ACHN (cell line): Measurements from ENCODE around the gene UBE2A.
A peak's percentile ranks its signal among the peaks of the same experiment; 100 is the strongest.

Experiments used
- DNase-seq: peaks from one replicate; pipeline ENCODE4 v3.0.0-alpha.2; 2015
- in situ Hi-C: cut with HindIII; loops from 2 replicates; pipeline ENCODE4 v1.10.0; 2017; ENCODE audit warnings: low sequenced_read_pairs, low pct_ligation_motif_present, low pct_unique_long_range_greater_than_20kb

UBE2A gene

DNA sequence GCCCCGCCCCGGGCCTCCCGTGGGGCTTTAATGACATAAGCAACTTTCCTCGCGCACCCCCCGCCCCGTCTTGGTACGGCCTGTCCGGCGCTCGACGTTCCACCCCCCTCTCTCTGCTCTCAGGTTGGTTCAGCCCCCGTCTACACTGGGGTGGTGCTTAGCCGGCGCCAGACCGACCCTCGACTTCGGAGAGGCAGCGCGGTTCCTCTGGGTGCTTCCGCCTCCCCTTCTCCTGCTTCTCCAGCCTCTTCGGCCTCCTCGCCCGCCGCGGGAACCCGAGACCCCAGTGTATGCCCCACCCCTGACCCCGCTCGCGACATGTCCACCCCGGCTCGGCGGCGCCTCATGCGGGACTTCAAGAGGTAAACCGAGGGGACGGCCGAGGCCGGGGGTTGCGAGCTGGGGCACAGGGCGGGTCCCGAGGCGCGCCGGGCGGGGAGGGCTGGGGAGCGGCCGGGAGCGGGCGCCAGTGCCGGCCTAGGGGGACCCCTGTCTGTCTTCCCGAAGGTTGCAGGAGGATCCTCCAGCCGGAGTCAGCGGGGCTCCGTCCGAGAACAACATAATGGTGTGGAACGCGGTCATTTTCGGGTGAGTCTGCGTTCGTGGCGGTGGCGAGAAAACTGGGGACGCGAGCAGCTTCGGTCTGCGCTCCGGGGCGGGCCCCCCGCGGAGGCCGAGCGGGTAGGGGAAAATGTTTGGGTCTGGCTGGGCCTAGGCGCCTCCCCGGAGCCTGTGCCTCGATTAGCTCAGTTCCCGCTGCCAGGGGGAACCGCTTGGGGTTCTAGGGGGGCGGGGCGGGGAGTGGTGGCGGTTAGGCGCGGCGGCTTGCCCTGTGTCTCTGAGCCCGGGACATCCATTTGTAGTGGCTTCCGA, at the start of gene UBE2A:
Gene UBE2A, plus strand, starts transcription at position 170 of the 873 bp plus-strand sequence. Its CDS starts 149 bp downstream, at position 319.
- in situ Hi-C loops: no loop called here
- peak; percentile 82 for DNase-seq

DNA sequence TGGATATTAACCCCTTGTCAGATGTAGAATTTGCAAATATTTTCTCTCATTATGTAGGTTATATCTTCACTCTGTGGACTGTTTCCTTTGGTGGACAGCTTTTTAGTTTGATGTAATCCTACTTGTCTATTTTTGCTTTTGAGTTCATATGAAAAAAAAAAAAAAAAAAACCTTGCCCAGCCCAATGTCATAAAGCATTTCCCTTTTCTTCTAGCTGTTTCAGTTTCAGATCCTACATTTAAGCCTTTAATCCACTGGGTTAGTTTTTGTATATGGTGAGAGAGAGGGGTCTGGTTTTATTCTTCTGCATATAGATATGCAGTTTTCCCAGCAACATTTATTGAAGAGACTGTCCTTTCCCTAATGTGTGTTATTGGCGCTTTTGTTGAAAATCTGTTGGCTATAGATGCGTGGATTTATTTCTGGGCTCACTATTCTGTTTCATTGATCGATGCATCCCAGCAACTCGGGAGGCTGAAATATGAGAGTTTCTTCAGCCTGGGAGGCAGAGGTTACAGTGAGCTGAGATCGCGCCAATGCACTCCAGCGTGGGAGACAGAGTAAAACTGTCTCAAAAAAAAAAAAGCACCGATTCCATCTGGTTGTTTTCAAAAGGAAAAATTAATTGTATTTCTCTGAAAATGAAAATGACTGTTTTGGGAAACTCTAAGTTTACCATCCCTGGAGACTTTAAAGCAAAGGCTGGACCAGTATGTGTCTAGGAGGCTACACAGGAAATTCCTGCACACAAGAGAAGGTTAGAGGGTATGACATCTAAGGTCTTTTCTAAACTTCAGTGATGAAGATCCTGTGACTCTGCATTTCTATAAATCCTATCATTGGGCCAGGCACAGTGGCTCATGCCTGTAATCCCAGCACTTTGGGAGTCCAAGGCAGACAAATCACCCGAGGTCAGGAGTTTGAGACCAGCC, 44.8 kb upstream of the UBE2A start:
- in situ Hi-C loops: no loop called here
- DNase-seq: no peak

DNA sequence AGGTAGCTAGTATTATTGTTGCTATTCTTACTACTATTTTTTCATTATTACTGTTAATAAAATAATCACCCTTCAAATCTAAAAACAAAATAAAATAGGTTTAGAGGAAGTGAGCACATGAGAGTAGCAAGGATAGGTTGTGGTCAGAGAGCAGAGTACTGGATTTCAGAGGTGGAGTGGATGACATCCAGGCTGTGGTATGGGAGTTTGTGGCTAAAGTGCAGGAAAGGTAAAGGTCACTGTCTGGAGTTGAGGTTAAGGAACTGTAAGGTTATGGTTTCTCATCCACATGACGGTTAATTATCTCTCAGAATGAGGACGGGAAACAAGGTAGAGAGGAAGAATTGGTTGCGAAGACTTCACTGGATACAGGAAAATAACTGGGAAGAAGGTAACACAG, 36.9 kb upstream of the UBE2A start:
- in situ Hi-C loops: no loop called here
- DNase-seq: no peak

DNA sequence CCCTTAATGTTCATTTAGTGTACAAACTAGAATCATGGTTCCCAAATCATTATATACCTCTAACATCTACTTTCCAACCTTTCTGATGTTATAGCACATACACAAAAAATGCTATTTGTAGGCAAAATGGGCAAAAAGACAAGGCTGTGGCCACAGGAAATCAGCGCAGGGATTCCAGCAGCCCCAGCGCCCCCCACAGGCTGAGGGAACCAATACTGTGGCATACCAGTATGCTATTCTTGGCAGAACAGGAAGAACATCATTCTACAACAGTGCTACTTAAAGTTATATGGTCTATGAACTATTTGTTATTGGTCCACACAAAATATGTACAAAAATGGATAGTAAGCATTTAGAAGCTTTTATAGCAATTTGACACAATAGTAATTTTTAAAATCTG, 34.5 kb upstream of the UBE2A start:
- in situ Hi-C loops: no loop called here
- no peak for DNase-seq

DNA sequence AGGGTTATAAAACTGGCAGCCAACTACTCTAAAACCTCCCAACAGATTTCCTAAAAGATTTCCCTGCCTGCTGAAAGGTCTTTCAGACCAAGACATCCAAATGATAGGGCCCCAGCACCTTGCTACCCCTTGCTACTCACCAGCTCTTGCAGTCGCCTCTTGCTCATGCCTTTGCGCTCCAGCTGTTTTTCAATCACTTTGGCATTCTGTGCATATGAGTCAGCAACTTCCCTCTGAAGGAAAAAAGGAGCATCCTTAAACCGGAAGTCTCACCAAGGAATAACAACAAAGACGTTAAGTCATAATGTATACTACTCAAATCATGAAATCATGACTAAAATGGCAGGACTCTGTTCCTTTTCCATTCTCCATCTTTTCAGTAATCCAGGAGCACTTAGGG, 33.2 kb upstream of the UBE2A start:
- in situ Hi-C loops: no loop called here
- DNase-seq: peak; percentile 71

DNA sequence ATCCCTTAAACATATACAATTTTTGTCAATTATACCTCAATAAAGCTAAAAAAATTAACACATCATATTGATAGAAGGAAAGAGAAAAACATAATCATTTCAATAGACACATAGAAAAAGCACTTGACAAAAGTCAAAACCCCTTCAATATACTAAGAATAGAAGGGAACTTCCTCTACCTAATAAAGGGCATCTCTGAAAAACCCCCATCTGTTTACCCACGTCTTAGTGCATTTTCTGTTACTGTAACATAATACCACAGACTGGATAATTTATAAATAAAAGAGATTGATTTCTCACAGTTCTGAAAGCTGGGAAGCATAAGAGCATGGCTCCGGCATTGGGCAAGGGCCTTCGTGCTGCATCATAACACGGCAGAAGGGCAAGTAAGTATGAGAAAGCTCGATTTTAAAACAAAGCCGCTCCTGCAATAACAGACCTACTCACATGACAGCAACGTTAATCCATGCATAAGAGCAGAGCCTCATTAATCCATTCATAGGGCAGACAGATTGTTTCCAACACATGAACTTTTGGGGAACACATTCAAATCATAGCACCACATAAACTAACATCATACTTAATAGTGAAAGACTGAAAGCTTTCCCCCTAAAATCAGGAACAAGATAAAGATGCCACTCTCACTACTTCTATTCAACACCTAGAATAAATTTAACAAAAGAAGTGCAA, 24.9 kb upstream of the UBE2A start:
- in situ Hi-C loops: no loop called here
- DNase-seq: no peak

DNA sequence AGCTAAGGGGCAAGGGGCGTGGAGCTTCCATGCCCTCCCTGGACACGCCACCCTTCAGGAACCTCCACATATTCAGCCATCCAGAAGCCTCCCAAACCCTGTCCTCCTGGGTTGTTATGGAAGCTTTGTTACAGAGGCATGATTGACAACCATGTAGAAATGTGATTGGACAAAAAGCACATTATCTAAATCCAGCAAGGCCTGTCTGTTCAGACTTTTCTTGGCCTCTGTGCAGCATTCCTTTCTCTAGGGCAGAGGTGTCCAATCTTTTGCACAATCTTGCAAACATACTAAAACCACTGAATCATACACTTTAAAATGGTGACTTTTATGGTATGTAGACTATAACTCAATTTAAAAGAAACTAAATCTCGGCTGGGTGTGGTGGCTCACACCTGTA, 21.9 kb upstream of the UBE2A start:
- no peak for DNase-seq
- in situ Hi-C loops: no loop called here

DNA sequence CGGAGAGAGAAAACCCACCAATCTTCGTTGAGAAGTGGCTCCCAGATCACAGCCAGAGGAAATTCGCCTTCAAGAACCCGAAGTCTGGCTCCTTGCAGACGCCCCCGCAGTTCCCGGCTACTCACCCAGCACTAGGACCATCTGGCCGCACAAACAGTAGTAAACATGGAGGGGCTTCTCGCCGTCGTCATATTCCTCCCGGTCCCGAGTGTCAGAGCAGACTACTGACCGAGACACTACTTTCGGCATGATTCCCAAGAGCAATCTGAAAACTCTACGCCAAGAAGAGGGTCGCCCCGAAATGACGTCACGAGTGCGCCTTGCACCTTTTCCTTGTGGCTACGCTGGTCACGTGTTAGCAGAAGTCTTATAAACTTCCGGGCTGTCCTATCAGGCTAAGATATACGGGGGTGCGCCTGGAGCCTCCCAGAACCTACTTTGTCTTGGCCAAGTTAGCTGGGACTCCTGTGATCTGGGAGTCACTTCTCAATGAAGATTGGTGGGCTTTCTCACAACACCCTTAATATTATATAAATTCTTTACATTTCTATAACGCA, 9.2 kb upstream of the UBE2A start, which contains the start of gene STEEP1:
Gene STEEP1, minus strand, starts transcription at position 303 of the 557 bp plus-strand sequence. Its CDS starts 54 bp downstream, at position 249.
- DNase-seq: peak; percentile 83
- in situ Hi-C loops: no loop called here

DNA sequence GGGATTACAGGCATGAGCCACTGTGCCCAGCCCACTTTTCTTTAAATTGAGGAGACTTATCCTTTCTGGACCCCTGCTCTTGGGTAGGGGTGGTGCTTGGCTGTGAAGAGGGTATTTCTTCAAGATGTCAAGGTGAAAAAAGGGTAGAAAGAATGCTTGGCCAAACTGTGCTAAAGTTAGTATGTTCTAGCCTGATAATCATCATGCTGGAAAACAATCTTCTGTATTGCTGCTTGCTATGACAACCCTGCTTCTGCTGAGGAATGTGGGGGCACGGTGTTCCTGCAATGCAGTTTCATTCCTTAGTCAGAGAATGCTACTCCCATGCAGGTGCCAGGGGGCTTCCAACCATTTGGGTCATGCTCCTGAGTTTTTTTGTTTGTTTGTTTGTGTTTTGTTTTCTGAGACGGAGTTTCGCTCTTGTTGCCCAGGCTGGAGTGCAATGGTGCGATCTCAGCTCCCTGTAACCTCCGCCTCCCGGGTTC, 4.0 kb upstream of the UBE2A start:
- in situ Hi-C loops: no loop called here
- DNase-seq: no peak

DNA sequence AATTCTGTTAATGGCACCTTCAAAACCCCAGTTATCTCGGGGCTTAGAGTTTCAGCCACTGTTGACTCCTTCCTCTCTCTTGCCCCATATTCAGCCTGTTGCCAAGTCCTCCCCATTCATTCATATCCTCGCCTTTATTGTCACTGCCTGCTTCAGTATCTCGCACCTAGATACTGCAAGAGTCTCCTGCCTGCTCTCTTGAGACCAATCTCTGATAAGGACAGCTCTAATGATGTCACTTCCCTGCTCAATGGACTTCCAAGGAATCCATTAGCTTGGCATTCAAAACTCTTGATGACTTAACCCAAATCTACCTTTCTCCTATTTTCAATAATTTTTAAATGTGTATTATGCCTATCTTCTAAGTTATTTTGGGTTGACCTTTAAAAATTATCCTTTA, 1.1 kb upstream of the UBE2A start:
- DNase-seq: no peak
- in situ Hi-C loops: no loop called here

DNA sequence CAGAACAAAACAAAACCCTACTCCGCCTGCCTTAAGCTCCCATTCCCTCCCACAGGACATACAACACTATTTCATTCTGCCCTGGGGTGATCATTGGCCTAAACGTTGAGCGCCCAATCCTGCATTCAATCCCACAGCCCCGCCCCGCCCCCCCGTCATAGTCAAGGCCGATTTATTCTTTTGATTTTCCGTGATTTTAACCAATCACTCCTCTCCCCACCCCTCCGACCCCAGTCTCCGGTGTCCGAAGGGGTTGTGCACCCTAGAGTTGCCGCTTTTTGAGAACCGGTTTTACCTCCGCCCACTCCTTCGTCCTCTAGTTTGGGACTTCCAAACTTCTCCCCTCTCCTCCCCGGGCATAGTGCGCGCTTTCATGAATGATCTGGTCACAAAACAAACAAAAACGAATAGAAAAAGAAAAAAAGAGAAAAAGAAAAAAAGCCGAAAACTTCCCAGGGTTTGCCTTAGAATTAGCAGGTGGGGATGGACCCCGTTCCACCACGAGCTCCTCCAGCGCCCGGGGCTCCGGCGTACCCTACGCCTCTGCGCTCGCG, 446 bp upstream of the UBE2A start:
- in situ Hi-C loops: no loop called here
- DNase-seq: peak; percentile 52

DNA sequence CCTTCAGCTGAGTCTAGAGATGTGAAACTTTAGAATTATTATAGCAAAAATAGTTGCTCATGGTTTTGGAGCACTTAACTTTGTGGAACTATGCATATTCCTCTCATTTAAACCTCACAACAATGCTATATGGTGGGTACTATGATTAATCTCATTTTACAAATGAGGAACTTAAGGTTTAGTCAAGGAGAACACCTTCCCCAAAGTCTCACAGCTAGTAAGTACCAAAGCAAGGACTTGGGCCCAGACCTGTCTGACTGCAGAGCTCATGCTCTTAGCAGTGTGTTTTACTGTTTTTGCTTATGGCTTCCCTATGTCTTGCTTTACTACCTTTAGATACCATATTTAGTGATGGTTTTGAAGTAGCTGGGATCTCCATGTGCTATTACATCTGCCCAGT, 5.1 kb downstream of the UBE2A start:
- no peak for DNase-seq
- in situ Hi-C loops: no loop called here

DNA sequence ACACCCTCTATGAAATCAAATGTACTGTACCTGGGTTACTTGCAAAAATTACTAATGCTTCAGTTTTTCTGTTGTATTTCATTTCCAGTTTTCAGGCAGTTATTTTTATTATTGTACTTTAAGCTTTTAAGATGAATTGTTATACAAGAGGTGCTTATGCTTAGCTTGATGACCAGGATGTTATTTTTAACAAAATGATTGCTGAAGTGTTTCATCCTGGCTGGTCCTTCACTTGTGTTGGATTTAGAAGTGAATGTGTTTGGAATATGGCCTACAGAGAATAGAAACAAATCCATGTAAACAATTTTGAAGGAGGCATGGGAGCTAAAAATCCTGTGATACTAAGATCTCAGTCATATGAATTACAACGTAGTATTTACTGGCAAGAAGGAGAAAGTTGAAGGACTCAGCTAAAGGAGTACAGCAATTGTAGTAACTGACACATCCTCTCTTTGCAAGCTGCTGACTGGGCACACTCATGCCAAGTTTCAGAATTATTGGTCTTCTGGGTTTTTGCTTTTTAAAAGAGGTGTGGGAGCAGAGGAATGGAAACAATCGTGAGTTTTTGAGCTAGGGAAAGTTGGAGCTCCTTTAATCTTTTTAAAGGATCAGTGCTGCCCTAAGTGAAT, 9.2 kb downstream of the UBE2A start:
- no peak for DNase-seq
- in situ Hi-C loops: no loop called here

DNA sequence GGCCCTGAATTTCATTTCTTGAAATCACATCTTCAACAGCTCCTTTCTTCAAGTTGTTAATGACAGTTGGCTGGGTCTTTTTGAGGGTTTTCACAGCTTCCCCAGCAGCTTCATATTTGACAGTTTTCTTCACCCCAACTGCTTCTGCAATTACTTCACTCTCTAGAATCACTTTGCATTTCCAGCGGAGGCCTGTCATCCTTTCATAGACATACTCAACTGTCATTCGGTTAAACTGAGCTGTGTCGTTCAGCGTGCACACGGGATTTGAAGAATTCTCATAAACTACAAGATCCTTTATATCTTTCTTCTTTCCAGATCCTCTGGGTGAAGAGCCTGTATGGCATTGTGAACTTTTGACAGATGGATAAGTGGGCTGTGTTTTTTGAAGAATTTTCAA, 15.4 kb downstream of the UBE2A start:
- in situ Hi-C loops: no loop called here

DNA sequence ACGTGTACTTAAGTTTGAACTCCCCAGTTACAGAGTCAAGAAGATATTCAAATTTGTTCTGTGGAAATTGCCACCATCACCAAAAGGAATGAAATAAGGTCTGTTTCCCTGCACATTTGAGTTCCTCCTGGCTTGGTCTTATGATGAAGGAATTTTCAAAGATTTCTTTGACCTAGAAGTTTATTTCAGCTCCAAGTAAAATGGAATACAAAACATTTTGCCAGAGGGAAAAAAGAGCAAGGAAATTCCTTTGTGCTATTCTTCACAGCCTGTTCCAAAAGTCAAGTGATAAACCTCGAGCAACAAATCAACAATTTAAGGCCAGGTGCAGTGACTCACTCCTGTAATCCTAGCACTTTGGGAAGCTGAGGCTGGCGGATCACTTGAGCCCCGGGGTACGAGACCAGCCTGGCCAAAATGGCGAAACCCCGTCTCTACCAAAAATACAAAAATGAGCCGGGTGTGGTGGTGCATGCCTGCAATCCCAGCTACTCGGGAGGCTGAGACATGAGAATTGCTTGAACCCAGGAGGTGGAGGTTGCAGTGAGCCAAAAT, 28.4 kb downstream of the UBE2A start:
- DNase-seq: no peak
- in situ Hi-C loops: no loop called here

More for the DNA sequence above, 15.4 kb downstream of the UBE2A start:
- DNase-seq: no peak

DNA sequence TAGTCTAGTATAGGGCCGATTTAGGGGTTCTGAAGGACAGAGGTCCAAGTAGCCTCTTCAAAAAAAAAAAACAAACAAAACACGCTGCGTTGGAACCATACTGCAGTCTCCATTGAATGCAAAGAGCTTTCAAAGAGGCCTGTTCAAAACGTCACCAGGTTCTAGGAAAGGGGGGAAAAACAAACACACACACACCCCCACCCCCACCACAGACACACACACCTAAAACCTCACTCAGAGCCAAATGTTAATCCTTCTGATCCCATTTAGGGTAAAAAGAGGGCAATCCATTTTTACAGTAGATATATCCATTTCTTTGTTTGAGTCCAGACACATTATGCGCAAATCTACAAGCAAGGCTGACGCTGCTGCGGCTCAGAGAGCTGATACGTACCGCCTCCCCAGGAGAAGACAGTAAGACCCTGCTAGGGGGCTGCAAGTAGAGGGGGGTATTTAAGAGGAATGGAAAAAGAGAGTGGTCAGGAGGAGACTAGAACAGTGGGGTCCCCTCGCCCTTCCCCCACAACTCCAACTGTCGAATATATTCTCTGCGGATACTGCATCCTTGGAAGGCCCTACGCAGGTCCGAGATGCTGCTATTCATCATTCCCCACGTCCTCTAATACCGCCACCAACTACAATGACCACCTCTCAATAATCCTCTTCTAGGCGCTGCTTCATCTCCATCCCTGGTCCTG, 30.6 kb downstream of the UBE2A start:
- DNase-seq: no peak
- in situ Hi-C loops: no loop called here
